GM18520 (cell line): ENCODE data around the gene TIMP3.
"Not testable (repeated sequence)": the region's sequence is repeated elsewhere in the genome, so short reads cannot be mapped to it uniquely, and the experiment has no call there.

Experiments used
- ATAC-seq: cut with Tn5 transposase; IDR thresholded peaks from one replicate; pipeline ENCODE4 v1.9.1; 2021; ENCODE audit not compliant: unreplicated experiment

The TIMP3 gene

DNA sequence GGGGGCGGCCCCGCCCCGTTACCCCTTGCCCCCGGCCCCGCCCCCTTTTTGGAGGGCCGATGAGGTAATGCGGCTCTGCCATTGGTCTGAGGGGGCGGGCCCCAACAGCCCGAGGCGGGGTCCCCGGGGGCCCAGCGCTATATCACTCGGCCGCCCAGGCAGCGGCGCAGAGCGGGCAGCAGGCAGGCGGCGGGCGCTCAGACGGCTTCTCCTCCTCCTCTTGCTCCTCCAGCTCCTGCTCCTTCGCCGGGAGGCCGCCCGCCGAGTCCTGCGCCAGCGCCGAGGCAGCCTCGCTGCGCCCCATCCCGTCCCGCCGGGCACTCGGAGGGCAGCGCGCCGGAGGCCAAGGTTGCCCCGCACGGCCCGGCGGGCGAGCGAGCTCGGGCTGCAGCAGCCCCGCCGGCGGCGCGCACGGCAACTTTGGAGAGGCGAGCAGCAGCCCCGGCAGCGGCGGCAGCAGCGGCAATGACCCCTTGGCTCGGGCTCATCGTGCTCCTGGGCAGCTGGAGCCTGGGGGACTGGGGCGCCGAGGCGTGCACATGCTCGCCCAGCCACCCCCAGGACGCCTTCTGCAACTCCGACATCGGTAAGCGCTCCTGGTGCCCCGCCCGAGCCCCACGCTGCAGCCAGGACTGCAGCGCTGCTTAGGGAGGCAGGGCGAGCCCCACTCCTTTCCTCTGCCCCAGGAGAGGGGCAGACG is at the start of gene TIMP3:
Gene TIMP3, plus strand, starts transcription at position 169 of the 700 bp plus-strand sequence. Its CDS starts 297 bp downstream, at position 466.
- ATAC-seq: no peak

DNA sequence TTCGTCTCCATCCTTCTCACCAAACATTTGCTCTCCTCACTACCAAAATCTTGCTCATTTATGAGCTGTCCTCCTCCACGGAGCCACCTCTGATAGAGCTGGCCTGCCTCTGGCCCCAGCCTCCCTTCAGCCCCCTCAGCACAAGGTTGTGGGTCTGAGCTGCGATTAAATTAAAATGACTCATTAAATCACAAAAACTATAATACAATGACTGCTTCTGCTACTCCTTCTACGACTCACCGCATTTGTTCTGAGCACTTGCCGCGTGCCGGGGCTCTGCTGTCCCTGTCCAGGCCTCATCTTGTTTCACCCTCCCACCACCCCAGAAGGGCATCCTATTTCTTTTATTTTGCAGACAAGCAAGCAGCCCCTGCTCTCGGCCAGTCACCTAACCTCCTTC is 49.2 kb upstream of the TIMP3 start:
- ATAC-seq: no peak

DNA sequence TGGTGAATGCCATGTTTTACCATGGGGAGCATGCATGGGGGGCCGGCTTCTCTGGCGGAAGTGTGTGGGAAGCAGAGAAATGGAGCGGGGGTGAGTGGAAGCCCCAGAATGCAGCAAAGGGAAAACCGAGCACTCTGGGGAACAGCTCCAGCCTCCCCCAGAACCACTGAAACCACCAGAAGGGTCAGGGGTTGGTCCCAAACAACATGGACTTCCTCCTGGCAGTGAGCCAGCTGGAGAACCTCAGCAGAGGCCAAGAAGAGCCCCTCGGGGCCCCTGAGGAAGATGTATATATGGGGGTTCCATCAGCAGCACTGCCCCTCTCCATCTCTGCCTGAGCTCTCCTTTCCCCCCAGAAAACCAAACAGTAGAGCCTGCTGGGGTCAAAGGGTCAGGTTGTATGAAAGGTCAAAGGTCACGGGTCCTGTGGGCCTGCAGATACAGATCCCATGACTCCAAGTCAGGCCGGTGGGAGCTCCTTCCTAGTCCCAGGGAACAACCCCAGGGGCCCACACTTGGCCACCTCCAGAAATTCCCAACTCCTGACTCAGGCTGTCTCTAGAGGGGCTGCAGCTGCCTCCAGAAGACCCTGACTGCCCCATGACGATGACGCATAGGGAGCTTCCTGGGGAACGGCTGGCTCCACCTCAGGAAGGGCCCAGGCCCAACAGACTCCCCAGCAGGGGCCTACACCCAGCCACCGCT is 48.5 kb upstream of the TIMP3 start:
- ATAC-seq: no peak

DNA sequence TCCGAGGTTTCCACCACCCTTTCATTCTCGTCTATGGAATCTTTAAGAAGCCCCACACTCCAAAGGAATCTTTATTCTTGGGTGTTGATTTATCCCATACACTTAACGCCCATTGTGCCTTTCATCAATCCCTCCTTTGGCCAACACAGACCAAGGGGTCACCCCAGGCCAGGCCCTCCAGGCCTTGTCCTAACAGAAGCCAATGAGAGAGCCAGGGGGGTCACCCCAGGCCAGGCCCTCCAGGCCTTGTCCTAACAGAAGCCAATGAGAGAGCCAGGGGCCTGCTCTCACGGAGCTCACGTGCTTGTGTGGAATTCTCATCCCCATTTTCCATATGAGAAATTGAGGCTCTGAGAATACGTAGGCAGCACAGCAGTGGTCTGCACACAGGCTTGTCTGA is 47.9 kb upstream of the TIMP3 start:
- no peak for ATAC-seq

DNA sequence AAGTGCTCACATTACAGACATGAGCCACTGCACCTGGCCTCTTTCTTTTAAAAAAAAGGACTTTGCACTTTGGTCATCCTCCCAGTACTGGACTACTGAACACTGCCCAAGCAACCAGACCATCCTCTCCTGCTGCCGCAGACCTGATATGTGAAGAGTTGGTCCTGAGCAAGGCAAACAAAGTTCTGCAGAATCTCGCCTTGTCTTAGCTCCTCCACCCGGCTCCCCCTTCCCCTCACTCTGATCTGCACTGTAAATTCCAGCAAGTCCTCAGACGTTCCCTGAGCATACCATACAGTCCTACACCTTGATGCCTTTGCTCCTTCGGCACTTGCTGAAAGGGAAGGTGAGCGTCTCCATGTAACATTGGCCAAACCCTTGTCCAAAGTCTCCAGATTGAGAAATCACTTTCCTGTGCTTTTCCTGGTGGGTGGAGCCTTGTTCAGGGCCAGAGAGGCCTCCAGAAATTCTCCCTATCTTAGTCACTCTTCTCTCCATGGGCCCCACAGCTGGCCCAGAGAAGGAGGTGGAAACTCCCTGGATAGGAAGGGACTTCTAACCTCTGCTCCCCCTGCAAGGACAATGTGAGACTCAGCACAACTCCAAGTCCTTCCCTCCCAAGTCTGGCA is 47.0 kb upstream of the TIMP3 start:
- ATAC-seq: no peak

DNA sequence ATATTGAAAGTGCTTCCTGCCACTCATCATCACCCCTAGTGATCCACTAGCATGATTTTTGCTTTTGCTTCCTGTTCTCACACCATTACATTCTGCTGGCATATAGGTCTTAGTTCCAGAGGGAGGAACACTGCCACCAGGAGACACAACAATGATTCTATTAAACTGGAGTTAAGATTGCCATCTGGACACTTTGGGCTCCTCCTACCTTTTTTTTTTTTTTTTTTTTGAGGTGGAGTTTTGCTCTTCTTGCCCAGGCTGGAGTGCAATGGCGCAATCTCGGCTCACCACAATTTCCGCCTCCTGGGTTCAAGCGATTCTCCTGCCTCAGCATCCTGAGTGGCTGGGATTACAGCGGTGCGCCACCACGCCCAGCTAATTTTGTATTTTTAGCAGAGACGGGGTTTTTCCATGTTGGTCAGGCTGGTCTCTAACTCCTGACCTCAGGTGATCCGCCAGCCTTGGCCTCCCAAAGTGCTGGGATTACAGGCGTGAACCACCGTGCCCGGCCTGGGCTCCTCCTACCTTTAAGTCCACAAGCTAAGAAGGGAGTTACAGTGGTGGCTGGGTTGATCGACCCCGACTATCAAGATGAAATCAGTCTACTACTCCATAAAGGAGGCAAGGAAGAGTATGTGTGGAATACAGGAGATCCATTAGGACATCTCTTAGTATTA is 44.3 kb upstream of the TIMP3 start:
- ATAC-seq: not testable (repeated sequence)

DNA sequence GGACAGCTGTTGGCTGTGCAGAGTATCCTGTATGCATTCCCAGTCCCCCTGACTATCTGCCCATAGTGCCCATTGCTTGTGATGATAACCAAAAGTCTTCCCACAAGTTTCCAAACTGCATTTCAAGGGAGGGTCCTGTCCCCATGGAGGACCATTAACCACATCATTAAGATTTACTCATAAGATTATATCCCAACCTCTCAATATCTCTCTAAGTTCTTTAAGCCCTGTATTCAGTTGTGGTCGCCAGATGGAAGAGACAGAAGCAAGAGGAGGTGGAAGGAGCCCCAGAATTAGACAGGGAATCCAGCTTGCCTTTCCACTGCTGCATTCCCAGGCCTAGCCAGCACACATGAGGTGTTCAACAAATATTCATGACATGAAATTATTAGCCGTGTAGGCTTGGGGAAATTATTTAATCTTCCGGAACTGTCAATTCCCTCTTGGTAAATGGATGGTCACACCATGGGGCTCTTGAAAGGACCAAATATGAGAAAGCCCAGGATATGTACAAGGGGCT is 42.6 kb upstream of the TIMP3 start:
- no peak for ATAC-seq

DNA sequence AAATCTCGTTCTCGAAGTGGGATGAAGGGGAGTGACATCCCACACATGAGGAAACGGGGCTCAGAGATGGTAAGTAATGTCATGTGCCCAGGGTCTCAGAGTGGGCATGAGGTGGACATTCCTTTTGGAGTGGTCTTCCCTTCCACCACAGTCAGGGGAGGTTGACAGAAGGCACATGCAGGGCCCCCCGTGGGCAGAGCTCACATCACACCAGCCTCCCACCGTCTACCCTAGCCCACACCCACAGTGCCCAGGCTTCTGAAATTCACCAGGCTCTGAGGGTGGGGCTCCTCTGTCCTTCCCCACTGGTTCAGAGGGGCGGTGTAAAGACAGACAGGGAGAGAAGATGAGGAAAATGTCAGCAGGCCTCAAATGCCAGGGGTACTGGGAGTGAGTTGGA is 41.1 kb upstream of the TIMP3 start:
- no peak for ATAC-seq

DNA sequence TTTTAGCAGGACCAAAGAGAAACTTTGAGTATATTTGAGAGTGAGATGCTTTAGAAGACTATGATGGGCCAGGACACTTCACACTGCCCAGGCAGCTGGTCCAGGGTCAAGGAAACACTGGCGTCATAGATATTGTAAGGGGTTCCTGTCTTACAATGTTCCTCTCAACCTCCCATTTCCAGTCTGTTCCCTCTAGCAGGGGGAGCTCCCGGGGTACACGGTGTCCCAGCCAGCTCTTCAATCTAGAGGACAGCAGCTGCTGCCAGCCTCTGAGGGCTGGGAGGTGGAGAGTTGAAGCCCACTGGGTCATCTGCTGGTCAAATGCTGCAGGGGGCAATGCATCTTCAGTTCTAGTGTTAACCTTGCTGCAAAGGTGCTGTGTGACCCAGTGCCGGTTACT is 40.7 kb upstream of the TIMP3 start:
- ATAC-seq: no peak

DNA sequence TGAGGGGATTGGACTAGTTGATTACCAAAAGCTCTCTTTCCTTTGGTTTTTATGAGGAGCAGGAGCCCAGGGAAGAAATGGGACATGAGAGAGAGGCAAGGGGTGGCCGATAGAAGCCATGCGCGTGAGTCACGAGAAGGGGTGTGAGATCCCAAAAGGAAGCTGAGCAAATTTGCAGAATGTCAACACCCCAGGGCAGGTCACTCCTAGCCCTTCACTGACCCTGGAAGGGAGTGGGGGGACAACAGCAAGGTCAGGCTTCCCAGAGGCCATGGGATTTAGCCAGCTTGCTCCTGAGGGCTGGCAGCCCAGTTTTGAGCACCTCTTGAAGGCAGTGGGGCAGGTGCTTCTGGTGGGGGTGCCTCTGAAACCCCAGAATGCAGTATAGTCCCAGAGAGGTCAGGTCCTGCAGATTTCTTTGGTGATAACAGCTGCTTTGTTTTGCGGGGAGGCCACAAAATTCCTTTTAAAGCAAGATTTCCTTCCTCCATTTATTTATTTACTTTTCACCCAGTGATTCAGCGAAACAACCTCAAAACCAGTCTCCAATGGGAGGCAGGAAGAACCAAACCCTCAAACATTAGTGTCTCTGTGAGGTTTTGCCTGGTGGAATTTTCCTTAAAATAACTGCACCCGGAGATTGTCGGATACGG is 40.1 kb upstream of the TIMP3 start:
- no peak for ATAC-seq

DNA sequence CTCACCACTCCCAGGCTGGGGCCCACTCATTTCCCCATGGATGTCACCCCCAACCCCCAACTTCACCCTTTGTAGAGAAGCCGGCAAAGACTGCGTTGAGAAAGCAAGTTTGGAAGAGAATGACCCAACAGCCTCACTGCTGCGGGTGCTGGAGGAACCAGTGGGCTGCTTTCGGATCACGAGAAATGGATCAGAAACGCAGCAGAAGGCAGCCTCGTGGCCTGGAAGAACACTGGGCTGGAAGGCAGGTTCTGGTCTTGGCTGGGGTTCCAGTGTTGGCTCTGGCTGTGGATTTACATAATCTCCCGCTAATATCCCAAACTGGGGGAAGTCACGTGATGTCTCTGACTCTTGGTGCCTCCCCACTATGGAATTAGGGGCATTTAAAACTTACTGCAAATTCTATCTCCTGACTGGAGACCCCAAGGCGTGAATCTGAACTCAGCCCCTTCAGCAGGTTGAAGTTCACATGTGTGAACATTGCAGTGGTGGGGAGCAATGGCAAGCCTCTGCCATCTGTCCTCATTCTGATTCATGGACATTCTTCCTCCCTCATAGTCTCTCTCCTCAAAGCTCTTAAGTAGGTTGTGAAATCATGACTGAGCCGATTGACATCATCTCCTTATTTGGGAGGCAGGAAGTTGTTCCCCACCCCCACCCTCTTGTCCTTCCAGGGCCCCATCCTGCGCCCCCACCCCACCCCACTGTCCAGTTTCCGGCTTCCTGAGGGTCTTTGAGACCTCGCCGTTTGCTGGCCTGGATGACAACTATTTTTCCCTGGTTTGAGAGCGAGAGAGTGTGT is 37.0 kb upstream of the TIMP3 start:
- no peak for ATAC-seq

DNA sequence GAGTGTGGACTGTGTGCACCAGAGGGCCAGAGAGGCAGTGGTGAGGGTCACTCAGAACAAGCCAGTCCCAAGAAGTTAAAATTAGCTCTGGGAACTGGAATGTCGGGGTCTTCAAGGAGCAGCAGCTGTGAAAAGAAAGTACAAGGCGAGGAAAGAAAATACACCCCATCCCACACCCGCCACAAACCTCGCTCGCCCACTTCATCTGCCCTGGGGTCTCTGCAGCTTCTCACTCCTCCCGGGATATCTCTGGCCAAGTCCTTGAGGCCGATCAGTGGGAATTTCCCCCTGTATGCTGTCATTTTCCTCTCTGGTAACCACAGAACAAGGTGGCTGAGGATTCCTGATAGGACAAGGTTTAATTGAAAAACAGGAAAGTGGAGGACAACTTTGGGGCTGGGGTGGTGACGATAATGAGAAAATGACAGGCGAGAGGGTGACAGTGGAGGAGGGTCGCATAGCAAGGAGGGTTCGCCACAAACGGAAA is 36.3 kb upstream of the TIMP3 start:
- ATAC-seq: no peak

DNA sequence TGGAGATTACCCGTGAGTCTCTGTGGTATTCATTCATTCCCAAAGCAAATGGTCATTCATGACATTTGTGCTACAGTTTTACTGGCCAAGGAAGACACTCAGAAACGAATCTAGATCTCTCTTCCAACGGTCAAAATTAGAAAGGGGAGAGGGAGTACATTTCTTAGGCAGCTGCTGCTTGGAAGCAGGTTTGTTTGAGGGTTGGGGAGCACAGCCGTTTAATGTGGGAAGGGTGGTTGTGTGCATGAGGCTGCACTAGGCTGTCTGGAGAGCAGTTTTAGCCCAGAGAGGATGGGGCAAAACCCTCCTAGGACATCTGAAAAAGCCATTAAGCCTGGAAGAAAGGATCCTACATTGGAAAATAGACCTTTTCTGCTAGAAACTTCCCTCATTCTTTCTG is 29.7 kb upstream of the TIMP3 start:
- no peak for ATAC-seq

DNA sequence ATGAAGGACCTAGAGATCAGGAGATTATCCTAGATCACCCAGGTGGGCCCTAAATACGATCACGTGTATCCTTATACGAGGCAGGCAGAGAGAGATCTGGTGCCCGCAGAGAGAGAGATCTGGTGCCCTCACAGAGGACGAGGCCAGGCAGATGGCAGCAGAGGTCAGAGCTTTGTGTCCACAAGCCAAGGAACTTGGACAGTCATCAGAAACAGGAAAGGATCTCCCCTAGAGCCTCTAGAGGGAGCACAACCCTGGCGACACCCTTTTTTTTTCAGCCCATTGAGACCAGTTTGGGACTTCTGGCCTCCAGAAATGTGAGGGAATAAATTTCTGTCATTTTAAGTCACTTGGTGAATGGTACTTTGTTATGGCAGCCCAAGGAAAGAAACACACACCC is 25.5 kb upstream of the TIMP3 start:
- ATAC-seq: no peak

DNA sequence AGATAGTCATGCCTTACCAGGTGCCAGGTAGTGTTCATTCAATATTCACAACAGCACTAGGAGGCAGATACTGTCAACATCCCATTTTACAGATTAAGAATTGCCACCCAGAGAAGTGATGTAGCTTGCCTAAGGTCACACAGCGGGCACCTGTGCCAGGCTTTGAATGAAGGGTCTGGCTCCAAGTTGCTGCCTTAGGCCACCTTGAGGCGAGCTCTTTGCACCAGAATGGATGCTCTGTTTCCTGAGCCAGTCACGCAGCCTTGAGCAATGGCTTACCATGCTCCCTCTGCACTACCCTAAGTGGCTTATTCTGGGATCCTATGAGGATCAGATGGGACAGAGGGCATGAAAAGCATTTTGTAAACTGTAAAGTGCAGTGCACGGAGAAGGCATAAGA is 25.1 kb upstream of the TIMP3 start:
- no peak for ATAC-seq

DNA sequence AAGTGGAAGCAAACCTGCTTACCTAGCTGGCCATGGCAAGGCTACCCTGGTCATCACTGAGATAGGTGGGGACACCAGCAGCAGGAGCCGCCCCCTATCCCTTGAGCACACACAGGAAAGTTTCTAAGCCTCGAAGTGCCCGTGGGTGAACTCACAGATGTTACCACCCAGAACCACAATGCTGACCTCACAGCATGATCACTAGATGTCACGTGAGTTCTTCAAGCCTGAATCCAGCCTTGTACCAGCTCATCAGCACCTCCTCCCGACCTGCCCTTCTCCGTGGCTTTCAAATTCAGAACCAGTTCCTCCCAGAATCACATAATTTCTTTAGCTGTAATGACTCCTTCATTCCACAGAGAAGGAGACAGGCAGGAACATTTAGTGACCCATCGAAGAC is 24.7 kb upstream of the TIMP3 start:
- ATAC-seq: no peak

DNA sequence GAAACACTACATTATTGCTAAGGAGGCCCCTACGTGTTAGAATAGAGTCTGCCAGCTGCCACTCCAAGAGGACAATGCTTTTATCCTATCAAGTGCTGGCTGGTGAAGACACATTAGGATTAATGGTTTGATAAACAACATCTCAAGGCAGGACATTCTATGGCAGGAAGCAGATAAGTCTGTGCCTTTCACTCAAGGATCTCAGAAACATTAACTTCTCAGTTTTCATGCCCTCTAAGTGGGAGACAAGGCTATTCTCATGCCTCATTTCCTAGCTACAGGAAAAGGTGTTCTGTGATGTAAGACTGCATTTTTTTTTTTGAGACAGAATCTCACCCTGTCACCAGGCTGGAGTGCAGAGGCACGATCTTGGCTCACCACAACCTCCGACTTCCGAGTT is 23.5 kb upstream of the TIMP3 start:
- ATAC-seq: no peak

DNA sequence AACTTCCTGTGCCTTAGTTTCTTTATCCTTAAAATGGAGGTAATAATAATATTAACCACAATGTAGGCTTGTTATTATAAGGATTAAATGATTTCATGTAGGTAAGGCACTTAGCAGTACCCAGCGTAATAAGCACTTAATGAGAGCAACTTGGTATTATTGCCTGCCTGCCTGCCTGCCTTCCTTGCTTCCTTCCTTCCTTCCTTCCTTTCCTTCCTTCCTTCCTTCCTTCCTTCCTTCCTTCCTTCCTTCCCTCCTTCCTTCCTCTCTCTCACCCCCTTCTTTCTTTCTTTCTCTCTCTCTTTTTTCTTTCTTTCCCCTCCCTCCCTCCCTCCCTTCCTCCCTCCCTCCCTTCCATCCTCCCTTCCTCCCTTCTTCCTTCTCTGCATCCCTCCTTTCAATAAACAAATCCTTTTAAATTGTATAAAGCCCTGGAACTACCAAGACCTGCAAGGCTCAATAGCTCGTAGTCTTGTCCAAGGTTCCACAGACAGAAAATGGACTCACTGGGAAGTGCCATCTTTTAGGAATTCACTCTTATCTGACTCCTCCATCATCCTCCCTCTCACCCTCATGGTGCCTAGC is 20.7 kb upstream of the TIMP3 start:
- ATAC-seq: no peak

DNA sequence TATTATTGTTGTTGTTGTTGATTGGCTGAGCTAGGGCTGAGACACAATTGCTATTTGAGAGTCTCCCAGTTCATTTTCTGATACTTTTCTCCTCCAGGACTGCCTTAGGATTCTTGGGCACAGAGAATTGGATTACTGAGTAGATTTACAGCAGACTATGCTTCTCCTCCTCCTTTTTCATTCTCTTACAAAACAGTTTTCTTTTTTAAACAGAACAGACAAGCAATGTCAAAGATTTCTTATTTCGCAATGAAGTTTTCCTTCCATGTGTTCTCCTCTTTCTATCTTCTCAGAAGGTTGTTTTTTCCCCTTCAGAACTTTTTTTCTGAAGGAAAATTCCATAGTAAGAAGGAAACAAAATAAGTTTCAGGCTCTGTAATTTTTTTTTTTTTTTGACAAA is 19.8 kb upstream of the TIMP3 start:
- no peak for ATAC-seq
